IPS-NIHi7 (cell line): ENCODE data around the gene CUEDC1.
"Not testable (repeated sequence)": the region's sequence is repeated elsewhere in the genome, so short reads cannot be mapped to it uniquely, and the experiment has no call there.

ENCODE experiments used
- DNase-seq: peaks from one replicate; pipeline ENCODE4 v3.0.0; 2012; ENCODE audit warnings: mixed read lengths; ENCODE audit errors: extremely low spot score

The CUEDC1 gene

DNA sequence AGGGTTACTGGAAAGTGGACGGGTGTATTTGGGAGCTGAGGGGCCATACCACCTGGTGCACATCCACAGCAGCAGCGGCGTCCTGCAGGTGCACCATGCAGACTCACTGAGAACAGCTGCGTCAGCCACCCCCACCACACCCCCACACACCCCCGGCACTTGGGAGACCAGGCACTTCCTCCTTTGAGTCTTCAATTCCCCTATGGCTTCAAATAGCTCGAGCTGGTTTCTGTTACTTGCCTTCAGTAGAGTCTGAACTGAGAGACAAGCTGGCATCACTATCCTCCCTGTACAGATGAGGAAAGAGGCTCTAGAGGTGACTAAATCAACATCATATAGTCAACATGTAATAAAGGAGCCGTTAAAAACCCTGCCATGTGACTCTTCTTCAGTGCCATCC, 15.4 kb downstream of the CUEDC1 start:
- no peak for DNase-seq

DNA sequence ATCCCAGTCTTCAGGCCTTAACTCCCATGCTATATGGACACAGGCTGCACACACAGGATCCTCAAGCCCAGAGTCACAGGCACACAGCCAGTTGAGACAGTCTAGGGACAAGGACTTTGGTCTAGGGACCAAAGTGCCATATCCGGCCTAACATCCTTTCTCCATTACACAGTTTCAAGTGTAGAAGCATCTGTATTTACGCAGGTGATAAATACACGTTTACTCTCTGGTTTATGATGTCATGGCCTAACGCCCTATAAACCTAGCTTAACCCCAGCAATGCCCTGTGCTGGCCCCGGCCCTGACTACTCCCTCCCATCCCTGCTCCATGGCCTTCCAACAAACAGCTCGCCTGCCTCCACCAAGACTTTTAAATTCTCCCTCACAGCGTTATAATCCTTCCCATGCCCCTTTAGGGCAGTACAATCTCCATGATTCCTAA, 17.1 kb downstream of the CUEDC1 start:
- DNase-seq: no peak

DNA sequence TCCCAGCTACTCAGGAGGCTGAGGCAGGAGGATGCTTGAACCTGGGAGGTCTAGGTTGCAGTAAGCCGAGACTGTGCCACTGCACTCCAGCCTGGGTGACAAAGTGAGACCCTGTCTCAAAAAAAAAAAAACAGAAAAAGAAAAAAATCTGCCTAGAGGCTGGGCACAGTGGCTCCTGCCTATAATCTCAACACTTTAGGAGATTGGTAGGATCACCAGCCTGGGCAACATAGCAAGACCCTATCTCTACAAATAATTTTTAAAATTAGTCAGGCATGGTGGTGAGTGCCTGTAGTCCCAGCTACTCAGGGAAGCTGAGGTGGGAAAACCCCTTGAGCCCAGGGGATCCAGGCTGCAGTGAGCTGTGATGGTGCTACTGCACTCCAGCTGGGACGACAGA, 17.7 kb downstream of the CUEDC1 start:
- no peak for DNase-seq

DNA sequence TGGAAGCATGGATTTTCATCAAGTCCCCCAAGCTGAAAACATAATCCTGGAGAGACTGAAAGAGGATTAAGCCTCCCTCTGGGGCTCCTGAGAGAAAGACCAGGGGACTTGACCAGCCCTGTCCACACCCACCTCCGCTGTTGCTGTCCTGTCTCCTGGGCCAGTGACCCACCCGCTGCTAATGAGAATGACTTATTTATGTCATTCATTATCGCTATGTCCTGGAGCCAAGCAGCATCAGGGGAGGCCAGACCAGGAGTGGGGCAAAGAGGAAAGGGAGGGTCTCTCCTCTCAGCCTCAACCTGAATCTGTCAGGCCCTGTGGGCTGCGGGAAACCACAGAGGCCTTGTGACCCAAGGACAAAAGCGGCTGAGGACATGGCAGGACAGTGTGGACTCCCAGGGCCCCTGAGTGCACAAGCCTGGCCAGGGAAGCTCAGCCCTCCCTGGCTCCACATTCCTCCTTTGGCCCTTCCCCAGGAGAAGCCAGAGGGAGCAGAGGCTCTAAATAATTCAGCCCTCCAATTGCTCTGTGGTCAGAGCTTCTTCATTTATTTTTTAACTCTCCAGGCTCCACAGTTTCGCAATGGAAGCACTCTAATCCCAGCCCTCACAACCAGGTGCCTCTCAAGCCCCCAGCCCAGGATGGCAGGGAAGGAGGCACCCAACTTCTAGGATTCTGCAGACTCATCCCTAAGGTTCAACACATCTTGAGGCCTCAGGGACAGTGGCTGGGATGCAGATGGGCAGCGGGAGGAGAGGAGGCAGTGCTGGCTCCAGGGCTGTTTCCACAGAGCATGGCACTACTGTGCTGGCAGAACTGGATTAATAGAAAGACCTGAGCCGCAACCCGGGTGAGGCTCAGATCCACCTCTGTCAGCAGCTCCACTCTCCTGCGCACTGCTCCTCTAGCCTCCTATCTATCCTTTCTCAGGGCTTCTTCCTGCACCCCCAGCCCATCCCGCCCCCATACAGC, 19.1 kb downstream of the CUEDC1 start:
- DNase-seq: no peak

DNA sequence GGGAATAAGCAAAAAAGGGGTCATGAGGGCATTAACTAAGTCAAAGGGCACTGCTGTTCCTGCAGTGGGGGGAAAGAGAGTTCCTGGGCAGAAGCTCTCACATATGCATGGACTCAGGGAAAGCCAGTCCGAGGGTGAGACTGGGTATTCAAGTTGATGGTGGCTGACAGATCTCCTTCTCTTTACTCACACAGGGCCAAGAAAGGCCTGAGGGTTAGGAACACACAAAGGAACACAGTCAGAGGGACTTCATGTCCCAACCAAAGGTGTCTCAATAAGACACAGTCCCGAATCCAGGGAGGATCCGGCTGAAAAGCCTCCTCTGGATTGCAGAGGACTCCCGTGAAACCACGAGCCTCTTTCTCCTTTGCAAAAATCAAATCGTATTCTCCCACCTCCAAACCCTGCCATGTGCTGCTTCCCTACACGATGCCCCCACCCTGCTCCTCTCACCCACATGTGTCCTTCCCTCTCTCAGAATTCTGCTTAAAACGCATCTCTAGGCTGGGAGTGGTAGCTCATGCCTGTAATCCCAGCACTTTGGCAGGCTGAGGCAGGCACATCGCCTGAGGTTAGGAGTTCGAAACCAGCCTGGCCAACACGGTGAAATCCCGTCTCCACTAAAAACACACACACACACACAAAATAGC, 23.6 kb downstream of the CUEDC1 start:
- DNase-seq: no peak

DNA sequence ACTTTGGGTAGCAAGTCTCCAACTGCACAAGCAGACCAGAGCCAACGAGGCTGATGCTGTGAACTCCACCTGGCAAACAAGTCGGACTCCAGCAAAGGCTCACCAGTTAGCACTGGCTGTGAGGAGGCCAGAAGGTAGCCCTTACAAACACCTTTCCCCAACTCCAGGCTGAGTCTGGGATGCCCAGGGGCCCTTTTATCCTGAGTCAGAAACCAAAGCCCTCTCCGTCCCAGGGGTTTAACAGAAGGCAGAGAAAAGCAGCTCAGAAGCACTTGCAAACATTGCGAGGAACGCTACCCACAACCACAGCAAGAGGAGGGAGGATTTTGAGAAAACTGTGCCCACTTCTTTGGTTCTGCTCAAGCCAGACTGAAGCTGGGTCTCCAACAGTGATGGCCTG, 25.0 kb downstream of the CUEDC1 start:
- DNase-seq: no peak

DNA sequence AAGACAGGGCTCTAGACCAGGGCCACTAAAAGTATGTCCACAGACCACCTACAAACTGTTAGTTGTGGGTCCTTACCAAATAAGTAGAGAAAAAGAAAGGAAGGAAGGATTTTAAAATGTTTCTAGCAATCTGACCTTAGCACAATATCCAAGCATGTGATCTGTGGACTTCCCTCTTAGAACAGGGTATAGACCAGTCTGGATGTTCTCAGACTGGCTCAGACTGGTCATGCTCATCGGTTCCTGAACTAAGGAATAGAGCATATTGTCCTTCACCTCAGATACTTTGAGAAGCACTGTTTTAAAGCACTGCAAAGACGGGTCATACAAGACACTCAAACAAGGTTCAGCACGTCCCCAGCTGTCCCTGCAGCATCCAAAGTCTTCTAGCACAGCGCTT, 25.8 kb downstream of the CUEDC1 start:
- no peak for DNase-seq

DNA sequence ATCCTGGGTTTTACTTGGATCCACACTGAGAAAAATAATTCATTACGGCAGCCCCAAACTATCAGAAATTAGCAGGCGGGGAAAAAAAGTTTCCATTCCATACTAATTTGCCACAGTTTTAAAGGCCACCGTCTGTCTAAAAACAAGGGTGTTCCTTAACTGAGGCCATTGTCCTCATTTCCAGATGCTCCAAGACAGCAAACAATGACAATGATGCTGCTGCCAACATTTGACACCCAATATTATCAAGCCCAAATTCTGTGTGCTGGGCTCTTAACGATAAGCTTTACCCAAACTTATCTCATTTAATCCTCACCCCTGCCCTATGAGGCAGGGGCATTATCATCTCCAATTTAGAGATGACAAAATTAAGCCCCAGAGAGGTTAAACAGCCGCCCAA, 26.3 kb downstream of the CUEDC1 start:
- DNase-seq: no peak

DNA sequence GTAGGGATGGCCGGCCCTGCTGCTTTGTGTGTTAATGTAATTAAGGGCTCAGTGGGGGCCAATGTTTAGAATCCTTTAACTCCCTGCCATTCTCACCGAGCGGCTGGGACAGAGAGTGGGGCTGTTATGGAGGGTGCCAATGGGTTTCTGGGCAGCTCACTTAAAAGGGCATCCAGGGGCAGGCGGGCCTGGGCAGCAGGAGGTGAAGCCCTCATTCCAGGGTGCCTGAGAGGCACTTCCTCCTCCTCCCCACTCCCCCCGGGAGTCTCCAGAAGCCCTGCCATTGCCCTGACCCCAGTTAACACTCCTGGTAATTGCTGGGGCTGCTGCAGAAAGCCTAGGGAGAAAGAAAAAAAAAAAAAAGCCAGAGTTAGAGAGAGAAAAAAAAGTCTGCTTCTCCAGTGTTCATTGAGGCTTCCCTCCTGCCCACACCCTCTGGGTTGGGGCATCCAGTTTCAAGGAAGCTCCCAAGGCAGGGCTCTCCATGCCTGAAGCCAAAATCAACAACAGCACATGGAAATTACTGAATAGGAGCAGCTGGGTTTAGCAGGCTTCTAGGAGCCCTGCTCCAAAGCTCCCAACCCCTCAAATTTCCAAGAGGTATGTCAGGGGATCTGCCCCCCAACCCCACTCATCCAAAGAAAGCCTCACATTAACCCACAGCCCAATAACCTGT, 28.0 kb downstream of the CUEDC1 start:
- no peak for DNase-seq

DNA sequence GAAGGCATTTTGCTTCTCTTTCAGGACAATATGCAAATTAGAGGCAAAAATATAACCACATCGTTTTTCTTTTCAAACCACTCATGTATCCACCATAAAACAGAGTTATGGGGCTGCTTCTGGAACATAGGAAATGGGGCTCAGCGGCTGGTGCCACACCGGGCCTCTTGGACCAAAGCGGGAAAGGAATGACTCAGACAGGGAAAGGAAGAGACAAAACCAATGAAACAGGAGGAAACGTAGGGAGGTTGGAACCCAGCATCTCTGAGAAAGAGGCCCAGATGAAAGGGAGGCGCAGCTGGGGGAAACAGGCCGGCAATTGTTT, 28.5 kb downstream of the CUEDC1 start:
- DNase-seq: no peak

DNA sequence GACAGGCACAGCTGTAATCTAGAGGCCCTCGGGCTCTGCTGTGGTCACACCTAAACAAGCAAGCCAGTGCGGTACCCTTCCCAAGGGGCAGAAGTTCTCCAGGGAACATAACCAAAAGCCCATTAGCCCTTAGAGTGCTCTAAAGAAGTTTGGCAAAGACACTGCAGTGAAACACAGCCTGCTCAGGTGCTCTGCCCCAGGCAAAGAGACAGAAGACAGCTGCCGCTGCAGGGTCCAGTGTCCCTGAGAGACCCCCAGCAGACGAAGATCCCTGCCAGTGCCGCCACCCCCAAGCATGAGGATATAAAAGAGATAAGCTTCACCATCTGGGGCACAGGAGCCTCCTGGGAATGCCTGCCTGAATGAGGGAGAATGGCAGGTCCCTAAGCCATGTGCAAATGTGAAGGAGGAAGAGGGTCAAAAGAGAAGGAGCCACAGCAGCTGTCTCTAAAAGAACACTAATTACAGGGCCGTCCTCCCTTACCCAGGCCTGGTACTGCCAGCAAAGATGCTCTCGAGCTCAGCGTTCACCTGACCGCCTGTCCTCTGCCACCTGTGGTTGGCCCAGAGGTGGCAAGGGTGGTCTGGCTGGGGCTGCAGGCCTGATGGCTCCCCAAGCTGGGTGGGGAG, 29.7 kb downstream of the CUEDC1 start:
- no peak for DNase-seq

DNA sequence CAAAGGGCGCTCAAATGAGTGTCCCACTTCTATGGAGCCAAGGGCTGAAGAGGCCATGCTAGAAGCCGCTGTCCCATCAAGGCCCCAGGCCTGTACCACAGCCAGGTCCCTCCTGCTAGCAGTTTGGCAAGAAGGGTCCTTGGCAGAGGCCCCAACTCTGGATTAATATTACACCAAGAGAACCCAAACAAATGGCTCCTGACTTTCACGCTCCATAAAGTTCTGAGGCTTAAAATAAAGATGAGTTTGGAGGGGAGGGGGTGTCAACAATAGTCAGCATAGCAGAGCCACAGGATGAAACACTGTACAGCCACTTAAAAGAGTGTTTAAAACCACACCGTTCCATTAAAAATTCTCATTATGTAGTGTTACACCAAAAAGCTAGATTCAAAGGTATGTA, 30.5 kb downstream of the CUEDC1 start:
- no peak for DNase-seq

DNA sequence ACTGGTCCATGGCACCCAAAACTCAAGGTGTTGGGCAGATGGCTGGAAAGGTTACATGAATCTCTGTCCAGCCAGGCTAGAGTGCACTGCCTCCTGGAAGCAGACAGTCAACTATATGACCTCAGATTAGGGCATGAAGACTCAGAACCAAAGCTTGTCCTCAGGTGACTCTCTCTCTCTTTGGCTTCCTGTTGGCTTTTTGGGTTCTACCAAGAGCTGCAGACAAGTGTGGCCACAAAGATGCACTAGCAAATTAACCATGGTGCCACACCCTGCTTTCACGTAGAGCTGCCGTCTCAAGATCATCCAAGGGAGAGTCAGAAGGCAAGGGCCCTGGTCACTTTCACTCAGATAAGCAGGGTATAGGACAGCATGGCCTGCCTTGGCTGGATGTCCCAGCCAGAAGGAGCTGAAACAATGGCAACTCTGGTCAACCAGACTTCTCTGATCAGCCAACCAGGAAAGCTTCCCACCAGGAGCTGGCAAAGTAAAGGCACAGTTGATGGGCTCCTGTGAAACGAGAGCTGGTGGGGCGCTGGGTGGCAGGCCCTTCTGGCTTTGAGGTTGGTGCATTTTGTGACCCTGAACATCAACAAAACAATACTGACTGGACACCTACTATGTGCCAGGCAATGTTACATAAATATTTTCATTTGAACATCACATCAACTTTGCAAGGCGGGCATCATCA, 31.9 kb downstream of the CUEDC1 start:
- DNase-seq: no peak

DNA sequence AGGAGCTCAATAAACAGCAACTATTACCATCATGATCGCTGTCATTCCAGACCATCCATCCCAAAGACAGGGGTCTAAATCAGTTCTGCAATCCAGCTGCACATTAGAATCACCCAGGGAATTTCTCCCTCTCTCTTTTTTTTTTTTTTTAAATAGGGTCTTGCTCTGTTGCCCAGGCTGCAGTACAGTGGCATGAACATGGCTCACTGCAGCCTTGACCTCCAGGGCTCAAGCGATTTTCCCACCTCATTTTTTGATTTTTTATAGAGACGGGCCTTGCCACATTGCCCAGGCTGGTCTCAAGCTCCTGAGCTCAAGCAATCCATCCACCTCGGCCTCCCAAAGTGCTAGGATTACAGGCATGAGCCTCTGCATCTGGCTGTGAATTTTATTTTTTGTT, 32.5 kb downstream of the CUEDC1 start:
- not testable (repeated sequence) for DNase-seq

DNA sequence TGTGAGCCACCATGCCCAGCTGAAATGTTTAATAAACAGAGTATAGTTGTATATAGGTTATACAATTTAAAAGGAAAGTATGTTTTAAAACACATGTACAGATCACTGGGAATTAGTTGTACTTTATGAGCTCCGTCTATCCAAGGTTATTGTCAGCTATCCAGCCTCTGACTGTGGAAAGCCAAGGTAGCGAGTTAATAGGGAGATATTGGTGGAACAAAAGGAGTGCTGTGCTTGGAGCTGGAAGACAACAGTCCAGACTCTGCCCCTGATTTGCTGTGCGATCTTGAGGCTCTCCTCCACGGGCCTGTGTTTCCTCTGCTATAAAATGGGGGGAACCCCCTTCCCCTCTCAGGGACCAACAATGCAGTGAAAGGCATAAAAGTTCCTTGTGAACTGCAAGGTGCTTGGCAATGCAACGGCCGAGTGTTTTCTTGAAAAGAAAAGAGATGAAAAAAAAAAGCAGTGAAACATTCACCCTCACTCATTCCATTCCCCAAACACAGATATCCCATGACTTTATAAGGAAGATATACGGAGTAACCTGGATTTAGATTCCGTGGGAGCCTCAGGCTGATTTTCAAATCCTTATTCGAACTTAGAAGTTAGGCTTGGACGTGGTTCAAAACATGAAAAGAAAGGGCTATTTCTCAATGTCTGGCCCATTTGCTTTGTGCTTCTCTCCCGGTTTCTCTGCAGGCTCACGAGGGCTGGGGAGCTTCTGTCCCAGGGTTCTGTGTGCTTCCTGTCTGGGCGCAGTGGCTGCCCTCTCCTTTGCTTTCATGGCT, 34.1 kb downstream of the CUEDC1 start:
- DNase-seq: no peak

DNA sequence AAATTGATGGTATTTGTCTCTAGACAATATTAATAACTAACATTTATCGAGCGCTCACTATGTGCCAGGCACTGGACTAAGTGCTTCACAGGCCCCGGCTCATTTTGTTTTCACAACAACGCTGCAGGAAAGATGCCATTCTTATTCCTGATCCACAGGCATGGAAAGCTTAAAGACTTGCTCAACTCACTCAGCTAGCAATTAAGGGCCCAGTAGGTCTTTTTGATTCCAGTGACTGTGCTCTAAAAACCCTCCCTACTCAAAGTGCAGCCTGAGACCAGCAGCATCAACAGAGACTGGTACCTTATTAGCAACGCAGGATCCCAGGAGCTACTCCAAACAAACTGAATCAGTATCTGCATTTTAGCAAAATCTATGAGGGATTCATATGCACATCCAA, 35.3 kb downstream of the CUEDC1 start:
- DNase-seq: no peak

DNA sequence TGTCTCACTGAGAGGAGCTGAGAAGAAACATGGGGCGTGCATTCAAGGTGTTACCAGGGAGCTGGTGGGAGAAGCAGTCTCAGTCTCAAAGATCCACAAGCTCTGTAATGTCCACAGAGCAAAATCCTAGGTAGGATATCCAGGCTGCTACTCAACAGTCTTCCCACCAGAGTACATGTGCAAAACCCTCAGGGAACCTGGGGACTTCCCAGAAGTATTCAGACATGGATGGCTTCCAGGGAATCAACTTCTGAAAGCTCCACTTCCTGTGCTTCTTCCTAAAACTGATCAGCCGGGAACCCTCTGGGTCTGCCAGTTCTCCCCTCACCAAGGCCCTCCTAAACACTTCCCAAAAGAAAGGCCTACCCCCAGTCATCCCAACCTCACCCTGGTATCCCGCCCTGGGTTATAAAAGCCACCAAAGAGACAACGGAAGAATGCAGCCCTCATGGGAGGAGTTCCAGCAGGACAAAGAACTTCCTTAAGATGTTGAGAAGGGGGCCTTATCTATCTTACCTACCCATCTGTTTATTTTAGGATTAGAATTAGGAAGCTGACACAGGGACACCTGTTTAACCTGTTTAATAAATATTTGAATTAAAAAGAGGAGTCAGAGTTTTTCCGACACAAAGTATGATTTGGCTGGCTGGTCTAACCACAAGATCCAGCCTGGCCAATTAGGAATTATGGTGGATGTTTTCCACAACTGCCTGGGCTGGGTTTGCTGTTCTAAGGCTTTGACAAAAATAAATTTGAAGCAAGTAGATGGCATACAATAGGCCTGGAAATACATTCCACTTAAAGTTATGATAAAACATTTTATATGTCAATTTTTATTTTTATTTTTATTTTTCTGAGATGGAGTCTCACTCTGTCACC, 37.0 kb downstream of the CUEDC1 start:
- no peak for DNase-seq

DNA sequence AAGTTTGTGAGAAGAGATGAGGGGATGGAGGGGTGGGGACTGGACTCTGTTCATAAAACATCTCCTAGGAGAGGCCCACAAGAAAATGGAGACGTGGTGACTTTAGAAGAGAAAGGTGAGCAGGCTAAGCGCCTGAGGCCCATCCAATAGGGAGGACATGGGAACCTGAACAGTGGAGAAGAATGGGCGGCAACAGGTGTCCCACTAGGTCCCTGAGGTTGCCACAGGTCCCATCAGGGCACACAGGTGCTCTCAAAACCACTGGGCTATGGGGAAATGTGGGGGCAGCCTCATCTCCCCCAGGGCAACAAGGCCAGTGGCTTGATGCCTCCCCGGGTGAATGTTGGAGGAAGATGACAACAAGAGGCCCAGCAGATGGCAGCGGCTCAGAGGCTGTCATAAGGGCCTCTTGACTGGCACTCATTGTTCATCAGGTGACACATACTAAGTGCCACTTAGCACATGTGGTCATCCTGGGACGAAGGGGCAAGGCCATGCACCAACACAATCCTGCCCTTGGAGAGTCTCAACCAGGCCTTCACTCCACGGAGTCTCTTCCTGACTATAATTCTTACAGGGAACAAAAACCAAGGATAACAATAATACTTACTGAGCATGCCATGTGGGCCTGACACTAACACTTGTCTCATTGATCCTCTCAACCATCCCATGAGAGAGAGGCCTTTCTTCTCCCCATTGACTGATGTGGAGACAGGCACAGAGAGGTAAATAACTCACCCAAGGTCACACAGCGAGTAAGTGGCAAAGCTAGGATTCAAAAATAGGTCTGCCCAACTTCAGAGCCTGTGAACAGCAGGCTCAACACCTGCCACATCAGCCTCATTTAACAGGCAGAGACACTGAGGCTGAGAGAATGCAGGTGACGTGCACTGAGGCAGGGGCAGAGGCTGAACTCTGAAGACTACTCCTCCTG, 38.0 kb downstream of the CUEDC1 start:
- no peak for DNase-seq
